Germinal center (tissue), 1 donor: ENCODE results near the gene P3H2.

Experiments
- DNase-seq: peaks from one replicate; pipeline ENCODE4 v3.0.0; 2012; ENCODE audit warnings: mixed read lengths, low spot score

Gene P3H2

GRCh38 chr3:189945935-189946709 is 174.6 kb downstream of the P3H2 start:
- no peak for DNase-seq

DNA sequence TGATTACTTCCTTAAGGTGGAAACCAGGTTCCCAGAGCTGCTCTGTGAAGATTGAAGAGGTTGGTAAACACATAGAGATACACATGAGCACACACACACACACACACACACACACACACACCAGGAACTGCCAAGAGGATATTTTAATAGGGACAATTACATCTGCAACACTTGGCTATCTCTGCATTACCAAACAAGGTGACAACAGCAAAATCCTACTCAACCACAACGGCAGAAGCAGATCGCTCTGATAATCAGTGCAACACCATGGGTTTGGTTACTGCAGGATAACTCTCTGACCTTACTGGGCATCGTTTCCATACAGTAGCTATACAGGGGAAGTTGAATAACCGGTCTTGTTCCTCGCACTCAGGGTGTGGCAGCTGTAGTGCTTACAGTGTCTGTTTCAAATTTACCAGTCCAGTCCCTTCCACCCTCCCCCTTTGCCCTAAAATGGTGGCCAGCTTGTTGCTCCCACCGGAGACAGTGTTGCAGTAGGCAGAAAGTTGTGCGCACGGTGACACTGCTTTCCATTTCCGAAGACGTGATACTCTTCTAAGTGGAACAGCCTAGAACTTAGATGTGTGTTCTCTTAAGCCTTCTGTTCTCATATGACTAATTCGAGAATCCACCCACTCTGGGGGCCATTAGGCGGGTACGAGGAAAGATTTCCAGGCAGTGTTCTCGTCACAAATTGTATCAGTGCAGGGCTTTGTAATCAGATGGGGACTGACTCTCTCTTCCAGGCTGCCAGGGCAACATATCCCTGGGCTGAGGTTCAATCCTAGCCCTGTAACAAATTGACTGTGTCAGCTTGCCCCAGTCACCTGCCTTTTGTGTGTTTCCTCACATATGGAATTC is 176.2 kb downstream of the P3H2 start:
- DNase-seq: no peak

- no peak for DNase-seq
These were observed 177.7 kb downstream of the P3H2 start for GRCh38 chr3:189942948-189943347.

DNA sequence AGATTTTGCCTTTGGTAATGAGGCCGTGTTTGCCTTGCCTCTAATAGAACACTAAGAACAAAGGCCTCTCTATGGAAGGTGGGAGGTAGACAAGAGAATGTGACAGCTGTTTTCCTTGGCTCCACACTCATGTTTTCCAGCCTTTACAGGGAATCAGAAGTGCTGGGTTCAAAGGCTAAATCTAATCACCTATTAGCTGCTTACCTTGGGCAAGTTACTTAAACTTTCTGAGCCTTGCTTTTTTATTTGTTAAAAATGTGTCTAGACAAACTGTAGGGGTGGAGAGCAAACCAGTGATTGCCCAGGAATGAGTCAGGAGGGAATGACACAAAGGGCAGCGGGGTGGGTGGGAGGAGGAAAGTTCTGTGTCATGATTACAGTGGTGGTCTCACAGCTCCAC is 179.0 kb downstream of the P3H2 start:
- no peak for DNase-seq

DNA sequence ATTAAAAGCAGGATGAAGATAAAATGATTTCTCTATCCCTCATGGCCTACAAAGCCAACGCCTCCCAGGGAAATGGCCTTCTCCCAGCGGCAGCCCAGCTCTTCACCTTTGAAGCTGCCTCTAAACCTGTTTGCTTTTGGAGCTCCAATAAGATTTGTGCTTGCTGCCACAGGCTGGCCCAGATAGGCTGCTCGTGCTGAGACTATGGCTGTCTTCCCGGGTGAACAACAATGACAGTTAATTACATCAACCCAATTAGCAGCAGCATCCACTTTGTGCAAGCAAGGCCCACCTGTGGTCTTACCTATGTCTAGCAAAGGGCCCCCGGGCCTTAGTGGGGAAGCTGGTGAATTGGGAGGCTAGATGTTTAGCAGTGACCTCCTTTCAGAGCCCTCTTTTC is 179.6 kb downstream of the P3H2 start:
- no peak for DNase-seq

DNA sequence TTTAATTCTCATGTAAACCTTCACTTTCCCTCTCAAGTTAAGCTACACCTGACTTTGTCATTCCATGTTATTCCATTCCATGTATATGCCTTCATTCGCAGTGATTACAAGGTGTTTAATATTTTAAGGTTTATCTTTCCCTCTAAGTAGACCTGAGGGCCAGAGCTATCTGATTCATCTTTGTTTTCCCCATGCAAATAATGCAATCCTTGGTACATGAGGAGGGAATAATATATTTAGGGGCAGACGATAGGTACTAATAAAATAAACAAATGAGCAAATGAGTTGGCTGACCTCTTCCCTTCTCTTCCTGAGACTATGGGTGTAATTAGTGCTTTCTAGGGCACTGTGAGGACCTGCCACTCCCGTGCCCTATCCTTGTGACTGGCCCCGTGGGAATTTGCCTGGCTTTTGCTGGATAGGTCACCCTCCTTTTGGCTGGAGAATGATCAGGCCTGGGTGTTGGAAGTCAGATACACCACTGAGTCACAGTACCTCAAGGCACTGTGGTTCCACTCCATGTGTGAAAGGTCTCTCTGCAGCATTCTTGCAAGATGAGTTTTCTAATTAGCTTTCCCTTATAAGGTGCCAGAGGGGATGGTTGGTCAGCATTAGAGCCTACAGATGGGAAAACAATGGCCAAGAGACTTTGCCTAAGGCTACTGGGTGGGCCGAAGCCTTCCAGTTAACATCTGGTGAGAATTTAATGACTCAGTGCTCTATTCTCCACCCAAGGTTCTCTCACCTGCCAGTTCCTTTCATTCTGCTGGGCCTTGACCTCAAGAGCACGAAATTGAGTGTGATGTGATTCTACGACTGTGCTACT is 183.2 kb downstream of the P3H2 start:
- no peak for DNase-seq

DNA sequence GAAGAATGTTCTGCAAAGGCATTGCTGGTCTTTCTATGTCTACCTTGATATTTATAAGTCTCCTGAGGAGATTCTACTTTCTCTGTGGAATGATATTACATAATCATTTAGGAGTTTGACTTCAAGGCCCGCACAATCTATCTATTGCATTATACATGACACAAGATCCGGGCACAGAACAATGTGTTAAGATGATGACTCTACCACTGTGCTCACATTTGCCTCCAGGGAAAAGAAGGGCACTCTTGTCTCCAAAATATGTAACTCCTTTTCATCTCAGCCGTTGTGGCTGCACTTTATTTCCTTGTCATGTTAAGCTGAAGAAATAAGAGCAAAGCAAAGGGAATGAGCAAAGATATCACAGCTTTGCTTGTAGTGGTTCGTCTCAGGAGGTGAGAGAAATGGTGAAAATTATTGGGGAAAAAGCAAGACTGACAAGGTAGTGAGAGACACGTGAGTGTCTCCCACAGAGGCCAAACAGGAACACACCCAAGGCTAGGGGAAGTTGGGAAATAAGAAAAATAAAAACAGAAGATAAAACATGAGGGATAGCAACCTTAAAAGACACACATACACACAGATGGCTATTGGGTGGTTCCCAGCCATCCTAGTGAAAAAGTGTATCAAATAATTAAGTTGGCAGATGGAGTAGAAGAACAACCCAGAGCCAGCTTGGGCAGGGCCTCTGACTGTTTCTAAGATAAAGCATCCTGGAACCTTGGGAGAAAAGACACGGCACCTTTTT is 184.3 kb downstream of the P3H2 start:
- no peak for DNase-seq

DNA sequence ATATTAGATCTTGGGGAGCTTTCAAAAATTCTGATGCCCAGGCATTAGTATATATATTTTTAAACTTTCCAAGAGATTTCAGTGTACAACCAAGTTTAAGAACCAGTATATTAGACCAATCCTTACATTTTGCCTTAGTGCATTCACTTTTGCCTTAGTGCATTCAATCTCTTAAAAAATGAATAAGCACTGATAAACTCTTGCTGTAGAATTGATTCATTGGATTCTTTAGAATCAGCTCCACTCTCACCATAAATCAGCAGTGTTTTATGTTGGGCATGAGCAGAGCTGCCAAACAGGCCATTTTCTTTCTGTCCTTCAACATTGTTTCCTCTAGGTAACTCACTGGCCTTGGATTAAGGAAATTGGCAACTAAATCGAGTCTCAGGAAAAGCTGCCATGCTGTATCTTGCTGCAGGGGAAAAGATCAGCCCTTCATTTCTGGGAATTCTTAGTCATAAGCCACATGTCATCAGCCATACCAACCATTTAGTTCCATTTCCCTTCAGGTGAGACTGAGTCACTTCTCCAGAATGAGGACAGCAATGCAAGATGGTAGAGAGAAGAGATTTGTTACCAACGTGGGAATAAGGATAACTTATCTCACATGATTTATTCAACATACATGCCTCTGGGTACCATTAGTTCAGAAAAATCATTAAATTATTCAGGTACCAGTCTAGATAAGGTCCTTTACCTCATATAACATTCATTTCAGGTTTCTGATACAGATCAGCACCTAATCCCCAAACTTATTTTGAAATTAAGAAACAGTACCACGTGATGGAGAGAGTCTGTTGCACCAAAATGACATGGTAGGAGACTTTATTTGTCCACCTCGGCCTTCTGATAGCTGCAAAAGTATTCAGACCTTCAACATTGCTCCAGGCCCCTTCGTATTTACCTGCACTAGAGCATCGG is 192.5 kb downstream of the P3H2 start:
- DNase-seq: no peak

- DNase-seq: no peak
These were observed 198.9 kb downstream of the P3H2 start for GRCh38 chr3:189921770-189922169.

- DNase-seq: no peak
These were observed 205.9 kb downstream of the P3H2 start for GRCh38 chr3:189914799-189915198.

DNA sequence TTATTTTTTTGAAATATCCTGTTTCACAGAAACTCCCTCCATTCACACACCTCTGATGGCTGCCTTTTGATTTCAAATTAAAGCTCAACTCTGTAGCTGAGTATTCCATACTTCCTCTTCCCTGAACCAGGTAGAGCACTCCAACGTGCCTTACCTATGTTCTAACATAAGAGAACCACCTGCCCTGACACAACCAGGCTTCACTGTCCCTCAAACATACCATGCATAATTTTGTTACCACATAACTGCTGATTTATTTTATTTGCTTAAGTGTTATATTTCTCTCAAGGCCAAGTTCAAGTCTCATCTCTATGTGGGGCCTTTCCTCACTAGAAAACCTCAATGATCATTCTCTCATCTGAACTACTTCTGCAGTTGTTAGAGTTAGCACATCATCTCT is 209.7 kb downstream of the P3H2 start:
- DNase-seq: no peak

DNA sequence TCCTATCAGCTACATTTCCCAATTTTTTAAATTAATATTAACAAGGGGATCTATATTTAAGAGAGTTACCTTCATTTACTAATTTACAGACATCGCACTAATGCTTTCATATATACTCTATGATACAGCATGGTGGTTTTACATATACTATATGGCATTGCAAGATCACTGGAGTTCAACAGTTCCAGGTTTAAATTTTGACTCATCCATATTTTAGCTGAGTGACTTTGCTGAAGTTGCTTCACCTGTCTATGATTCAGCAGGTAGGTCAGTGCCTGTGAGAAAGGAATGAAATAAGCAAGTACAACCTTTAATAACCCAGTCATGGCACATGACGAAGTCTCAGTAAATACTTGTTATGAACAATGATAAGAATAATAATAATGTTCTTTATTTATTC is 211.1 kb downstream of the P3H2 start:
- DNase-seq: no peak

GRCh38 chr3:189909139-189909538 is 211.6 kb downstream of the P3H2 start:
- no peak for DNase-seq

DNA sequence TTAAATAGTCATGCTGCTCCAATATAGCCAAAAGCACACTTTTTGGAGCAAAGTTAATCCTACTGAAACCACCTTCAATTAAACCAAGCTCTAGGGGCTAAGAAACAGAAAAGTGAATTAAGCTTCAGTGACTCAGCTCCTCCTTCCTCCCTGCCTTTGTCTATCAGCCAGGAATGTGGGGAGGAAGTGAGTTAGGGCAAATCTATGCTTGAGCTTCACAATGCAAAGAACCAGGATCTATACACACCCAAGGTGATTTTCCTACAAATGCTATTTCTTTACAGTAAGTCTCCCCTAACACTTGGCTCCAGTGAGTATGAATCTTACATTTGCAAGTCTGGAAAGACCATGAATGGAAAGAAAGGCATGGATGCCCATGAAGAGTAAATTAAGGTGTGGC is 212.1 kb downstream of the P3H2 start:
- no peak for DNase-seq

- no peak for DNase-seq
These were observed 212.9 kb downstream of the P3H2 start for GRCh38 chr3:189907803-189908202.
